ENCODE data around the gene DOCK8.
"Not testable (repeated sequence)": the region's sequence is repeated elsewhere in the genome, so short reads cannot be mapped to it uniquely, and the experiment has no call there.

DOCK8 gene

GRCh38 chr9:221989-222776 lies 7.5 kb downstream of the DOCK8 start:
- H3K4me3 ChIP-seq (ENCODE audit: low read depth, low read length): no peak overlapping the region
- no peak for TF ChIP-seq CTCF (IDR thresholded peaks at IDR 0.05; ENCODE audit: low read depth, low read length)

- TF ChIP-seq CTCF (IDR thresholded peaks at IDR 0.05; ENCODE audit: low read depth, low read length): no peak
- no peak overlapping the region for H3K4me3 ChIP-seq (ENCODE audit: low read depth, low read length)
These were observed 8.5 kb downstream of the DOCK8 start for GRCh38 chr9:223152-223551.

- TF ChIP-seq CTCF (IDR thresholded peaks at IDR 0.05; ENCODE audit: low read depth, low read length): no peak
- H3K4me3 ChIP-seq (ENCODE audit: low read depth, low read length): no peak overlapping the region
These were observed 9.4 kb downstream of the DOCK8 start for GRCh38 chr9:224026-224425.

GRCh38 chr9:224582-225520 lies 10.2 kb downstream of the DOCK8 start:
- no peak for TF ChIP-seq CTCF (IDR thresholded peaks at IDR 0.05; ENCODE audit: low read depth, low read length)
- no peak overlapping the region for H3K4me3 ChIP-seq (ENCODE audit: low read depth, low read length)

GRCh38 chr9:227860-228259 lies 13.2 kb downstream of the DOCK8 start:
- TF ChIP-seq CTCF (IDR thresholded peaks at IDR 0.05; ENCODE audit: low read depth, low read length): no peak
- H3K4me3 ChIP-seq (ENCODE audit: low read depth, low read length): no peak overlapping the region

- H3K4me3 ChIP-seq (ENCODE audit: low read depth, low read length): no peak overlapping the region
- TF ChIP-seq CTCF (IDR thresholded peaks at IDR 0.05; ENCODE audit: low read depth, low read length): no peak
These were observed 14.4 kb downstream of the DOCK8 start for GRCh38 chr9:228929-229695.

GRCh38 chr9:231625-232024 lies 17.0 kb downstream of the DOCK8 start:
- H3K4me3 ChIP-seq (ENCODE audit: low read depth, low read length): not testable (repeated sequence)

- H3K4me3 ChIP-seq (ENCODE audit: low read depth, low read length): not testable (repeated sequence)
These were observed 19.0 kb downstream of the DOCK8 start for GRCh38 chr9:233708-234107.
